Measurements from ENCODE around the gene CUL3.

Gene CUL3

GRCh38 chr2:224472827-224473226 lies 112.3 kb downstream of the CUL3 start:
- no peak for DNase-seq (ENCODE audit: low spot score)

- no peak for DNase-seq (ENCODE audit: low spot score)
Measured at GRCh38 chr2:224472137-224472536, 113.0 kb downstream of the CUL3 start.

GRCh38 chr2:224469374-224469964 lies 115.7 kb downstream of the CUL3 start:
- no peak for DNase-seq (ENCODE audit: low spot score)

GRCh38 chr2:224466304-224466895 lies 118.8 kb downstream of the CUL3 start:
- no peak for DNase-seq (ENCODE audit: low spot score)

- DNase-seq (ENCODE audit: low spot score) = no peak
Measured at GRCh38 chr2:224461391-224461790, 123.8 kb downstream of the CUL3 start.

- DNase-seq (ENCODE audit: low spot score) = no peak
Measured at GRCh38 chr2:224457408-224458096, 127.6 kb downstream of the CUL3 start.

- no peak for DNase-seq (ENCODE audit: low spot score)
Measured at GRCh38 chr2:224453892-224454291, 131.3 kb downstream of the CUL3 start.

- peak; percentile 32 for DNase-seq (ENCODE audit: low spot score)
Measured at GRCh38 chr2:224449212-224450147, 135.7 kb downstream of the CUL3 start.

- DNase-seq (ENCODE audit: low spot score) = no peak
Measured at GRCh38 chr2:224448236-224448635, 136.9 kb downstream of the CUL3 start.

- no peak for DNase-seq (ENCODE audit: low spot score)
Measured at GRCh38 chr2:224444783-224445182, 140.4 kb downstream of the CUL3 start.

GRCh38 chr2:224444021-224444420 lies 141.1 kb downstream of the CUL3 start:
- DNase-seq (ENCODE audit: low spot score) = no peak

- peak; percentile 37 for DNase-seq (ENCODE audit: low spot score)
Measured at GRCh38 chr2:224442071-224442967, 142.8 kb downstream of the CUL3 start.

GRCh38 chr2:224440988-224441387 lies 144.2 kb downstream of the CUL3 start:
- DNase-seq (ENCODE audit: low spot score) = peak; percentile 33

- no peak for DNase-seq (ENCODE audit: low spot score)
Measured at GRCh38 chr2:224438726-224439125, 146.4 kb downstream of the CUL3 start.

GRCh38 chr2:224436634-224437033 lies 148.5 kb downstream of the CUL3 start:
- DNase-seq (ENCODE audit: low spot score) = peak; percentile 73

- DNase-seq (ENCODE audit: low spot score) = no peak
Measured at GRCh38 chr2:224434618-224435017, 150.5 kb downstream of the CUL3 start.

GRCh38 chr2:224433442-224433841 lies 151.7 kb downstream of the CUL3 start:
- DNase-seq (ENCODE audit: low spot score) = no peak

GRCh38 chr2:224432003-224432579 lies 153.1 kb downstream of the CUL3 start:
- DNase-seq (ENCODE audit: low spot score) = peak; percentile 23

- DNase-seq (ENCODE audit: low spot score) = no peak
Measured at GRCh38 chr2:224429441-224429810, 155.7 kb downstream of the CUL3 start.

GRCh38 chr2:224428787-224429440 lies 156.2 kb downstream of the CUL3 start:
- DNase-seq (ENCODE audit: low spot score) = no peak

GRCh38 chr2:224427471-224427870 lies 157.7 kb downstream of the CUL3 start:
- no peak for DNase-seq (ENCODE audit: low spot score)
